IMR-90 (cell line): ENCODE measurements around the gene PIK3R3. TPM values are rescaled to one million over a fixed set of nuclear protein-coding genes. Genes with fewer than 3 reads are reported as not detected.

ENCODE experiments used
- ATAC-seq: fragments of 200-7000 bp; cut with Tn5 transposase; 2 replicates; pipeline ENCODE4 v1.9.1; 2020; ENCODE audit warnings: low read depth, mild to moderate bottlenecking, moderate library complexity
- BruUV-seq: library from RNA; stranded (reverse); fragments of 400-500 nt; replicated peaks from 2 replicates; lab custom pipeline; 2021; lab: Mats Ljungman, UMichigan
- CTCF ChIA-PET: fragments of 300-600 bp; formaldehyde crosslinking; extraction: SDS; loops from one replicate; lab custom pipeline; 2021; ENCODE audit warnings: antibody characterized with exemption; lab: Yijun Ruan, JAX
- POLR2A ChIA-PET: fragments of 300-600 bp; sonication (Branson Sonifier 250); formaldehyde crosslinking; loops from one replicate; lab custom pipeline; 2022; ENCODE audit warnings: antibody characterized with exemption; ENCODE audit not compliant: unreplicated experiment; lab: Charles Lee
- DNase-seq: peaks from one replicate; pipeline ENCODE4 v3.0.0; 2013
- H2AFZ ChIP-seq: replicated peaks from 2 replicates; pipeline ENCODE3; 2013; ENCODE audit warnings: low read length, mild to moderate bottlenecking; ENCODE audit not compliant: poor library complexity
- H2AK5ac ChIP-seq: 2 replicates; pipeline ENCODE4 v1.6.1; 2013; ENCODE audit warnings: low read depth, low read length, inconsistent platforms
- H2AK9ac ChIP-seq: replicated peaks from 2 replicates; pipeline ENCODE3; 2013; ENCODE audit warnings: mild to moderate bottlenecking, low read depth, low read length, moderate library complexity; ENCODE audit not compliant: poor library complexity
- H2BK120ac ChIP-seq: 2 replicates; pipeline ENCODE4 v1.6.1; 2013; ENCODE audit warnings: low read depth, low read length, inconsistent platforms
- H2BK15ac ChIP-seq: 3 replicates; pipeline ENCODE4 v1.6.1; 2013; ENCODE audit warnings: low read depth, low read length, inconsistent platforms
- H2BK20ac ChIP-seq: 2 replicates; pipeline ENCODE4 v1.6.1; 2013; ENCODE audit warnings: low read depth, mild to moderate bottlenecking, inconsistent platforms, low read length, moderate library complexity
- H2BK5ac ChIP-seq: 2 replicates; pipeline ENCODE4 v1.6.1; 2013; ENCODE audit warnings: mild to moderate bottlenecking, low read depth, low read length, inconsistent platforms; ENCODE audit not compliant: poor library complexity, severe bottlenecking
- H3K14ac ChIP-seq: replicated peaks from 2 replicates; pipeline ENCODE4 v1.6.1; 2013; ENCODE audit warnings: low read depth, low read length, inconsistent platforms
- H3K18ac ChIP-seq: 2 replicates; pipeline ENCODE4 v1.6.1; 2013; ENCODE audit warnings: low read depth, low read length, control low read depth
- H3K23ac ChIP-seq: 2 replicates; pipeline ENCODE4 v1.6.1; 2013; ENCODE audit warnings: low read depth, low read length, inconsistent platforms
- H3K27ac ChIP-seq: 2 replicates; pipeline ENCODE4 v1.5.1; 2013; ENCODE audit warnings: mild to moderate bottlenecking, control low read depth, low read length; ENCODE audit not compliant: insufficient read depth
- H3K27me3 ChIP-seq: 2 replicates; pipeline ENCODE4 v1.6.1; 2013; ENCODE audit warnings: low read length; ENCODE audit not compliant: control insufficient read depth, insufficient read depth
- H3K36me3 ChIP-seq: 2 replicates; pipeline ENCODE4 v1.6.1; 2013; ENCODE audit warnings: low read length, mixed read lengths; ENCODE audit not compliant: control insufficient read depth, insufficient read depth
- H3K4ac ChIP-seq: 2 replicates; pipeline ENCODE4 v1.6.1; 2013; ENCODE audit warnings: low read depth, low read length, inconsistent platforms
- H3K4me1 ChIP-seq: 2 replicates; pipeline ENCODE4 v1.6.1; 2013; ENCODE audit warnings: low read length, mixed read lengths; ENCODE audit not compliant: control insufficient read depth, insufficient read depth
- H3K4me2 ChIP-seq: 2 replicates; pipeline ENCODE4 v1.6.1; 2013; ENCODE audit warnings: low read depth, mild to moderate bottlenecking, control low read depth, low read length, moderate library complexity
- H3K4me3 ChIP-seq: 2 replicates; pipeline ENCODE4 v1.5.1; 2013; ENCODE audit warnings: low read depth, mild to moderate bottlenecking, control low read depth, low read length, moderate library complexity; ENCODE audit not compliant: insufficient read depth
- H3K56ac ChIP-seq: 2 replicates; pipeline ENCODE4 v1.6.1; 2013; ENCODE audit warnings: low read length, inconsistent platforms; ENCODE audit not compliant: insufficient read depth; ENCODE audit errors: extremely low read depth
- H3K79me1 ChIP-seq, 2 experiments: 2 replicates each; pipeline ENCODE4 v1.6.1; 2013; ENCODE audit warnings: low read length in 2 of 2, inconsistent platforms in 1 of 2, low read depth in 1 of 2
- H3K9ac ChIP-seq: 2 replicates; pipeline ENCODE4 v1.6.1; 2013; ENCODE audit warnings: low read depth, low read length, control low read depth
- H3K9me1 ChIP-seq: 2 replicates; pipeline ENCODE4 v1.6.1; 2013; ENCODE audit warnings: low read length, inconsistent platforms; ENCODE audit not compliant: insufficient read depth
- H3K9me3 ChIP-seq: 2 replicates; pipeline ENCODE4 v1.6.1; 2013; ENCODE audit warnings: low read length; ENCODE audit not compliant: control insufficient read depth, insufficient read depth
- H4K20me1 ChIP-seq: 2 replicates; pipeline ENCODE4 v1.6.1; 2013; ENCODE audit warnings: low read length, inconsistent platforms; ENCODE audit not compliant: insufficient read depth
- H4K5ac ChIP-seq: 2 replicates; pipeline ENCODE4 v1.6.1; 2013; ENCODE audit warnings: mild to moderate bottlenecking, low read depth, low read length, control low read depth
- H4K8ac ChIP-seq, 2 experiments: 2 replicates each; pipeline ENCODE4 v1.6.1; 2013; ENCODE audit warnings: low read depth in 2 of 2, low read length in 2 of 2, control low read depth in 1 of 2, inconsistent platforms in 1 of 2
- H4K91ac ChIP-seq: 2 replicates; pipeline ENCODE4 v1.6.1; 2013; ENCODE audit warnings: low read depth, low read length, inconsistent platforms; ENCODE audit not compliant: insufficient read depth
- CEBPB ChIP-seq: IDR thresholded peaks from 2 replicates; pipeline ENCODE4 v1.6.1; 2012; ENCODE audit warnings: low read depth, low read length, improper control_type of control experiment
- CHD1 ChIP-seq: IDR thresholded peaks from 2 replicates; pipeline ENCODE4 v1.6.1; 2012; ENCODE audit warnings: low read depth, low read length, improper control_type of control experiment
- ELK1 ChIP-seq: fragments of 150-350 bp; IDR thresholded peaks from 2 replicates; pipeline ENCODE4 v1.6.1; 2016; ENCODE audit warnings: low read depth, mild to moderate bottlenecking, low read length, moderate library complexity, borderline replicate concordance
- MAFK ChIP-seq: IDR thresholded peaks from 2 replicates; pipeline ENCODE4 v1.6.1; 2012; ENCODE audit warnings: low read depth, low read length, improper control_type of control experiment
- MXI1 ChIP-seq: IDR thresholded peaks from 2 replicates; pipeline ENCODE4 v1.6.1; 2012; ENCODE audit warnings: low read depth, mild to moderate bottlenecking, low read length, moderate library complexity, borderline replicate concordance
- POLR2A ChIP-seq: IDR thresholded peaks from 2 replicates; pipeline ENCODE4 v1.6.1; 2012; ENCODE audit warnings: mild to moderate bottlenecking, low read depth, low read length
- RFX5 ChIP-seq: IDR thresholded peaks from 2 replicates; pipeline ENCODE4 v1.8.0; 2012; ENCODE audit warnings: low read depth, mild to moderate bottlenecking, low read length, moderate library complexity
- SMC3 ChIP-seq: fragments of 150-350 bp; IDR thresholded peaks from 2 replicates; pipeline ENCODE4 v1.6.1; 2016; ENCODE audit warnings: low read depth, mild to moderate bottlenecking, antibody characterized with exemption, low read length, moderate library complexity
- WGBS, 2 experiments: methylation state at CpG; one replicate each; pipeline versions ENCODE4 v1.1.5 to v1.1.7; 2013; ENCODE audit warnings: missing lambda C conversion rate in 2 of 2; ENCODE audit not compliant: insufficient read length in 1 of 2; ENCODE audit errors: extremely low coverage in 2 of 2; 5-methylcytosine and 5-hydroxymethylcytosine counted together
- dilution Hi-C: fragments of 300-500 bp; cut with HindIII; formaldehyde crosslinking; loops from one replicate; pipeline ENCODE4 v1.14.3; 2018; ENCODE audit warnings: low sequenced_read_pairs; ENCODE audit not compliant: unreplicated experiment
- in situ Hi-C: fragments of 300-500 bp; cut with MboI; formaldehyde crosslinking; loops from 3 replicates; pipeline ENCODE4 v1.14.3; 2019; ENCODE audit warnings: low sequenced_read_pairs, inconsistent platforms, mixed read lengths
- intact Hi-C: fragments of 100-400 bp; cut with micrococcal nuclease; formaldehyde crosslinking; loops from 2 replicates; pipeline ENCODE4 v1.10.0; 2022
- polyA plus RNA-seq, 3 experiments: library from polyadenylated mRNA; depleted of rRNA; stranded (reverse); fragments of >200 nt; gene quantifications; 2 replicates each; pipeline ENCODE4 v1.2.3, GENCODE V29; 2012; ENCODE audit warnings: low replicate concordance in 1 of 3
- total RNA-seq: library from RNA; depleted of rRNA; stranded (reverse); fragments of >200 nt; gene quantifications from 2 replicates; pipeline ENCODE4 v1.2.3, GENCODE V29; 2012

Gene PIK3R3
- total and polyA plus RNA-seq, 2 of the 4 experiments (the other 2 are of a cell fraction) = 5.3 to 9.9 TPM

DNA sequence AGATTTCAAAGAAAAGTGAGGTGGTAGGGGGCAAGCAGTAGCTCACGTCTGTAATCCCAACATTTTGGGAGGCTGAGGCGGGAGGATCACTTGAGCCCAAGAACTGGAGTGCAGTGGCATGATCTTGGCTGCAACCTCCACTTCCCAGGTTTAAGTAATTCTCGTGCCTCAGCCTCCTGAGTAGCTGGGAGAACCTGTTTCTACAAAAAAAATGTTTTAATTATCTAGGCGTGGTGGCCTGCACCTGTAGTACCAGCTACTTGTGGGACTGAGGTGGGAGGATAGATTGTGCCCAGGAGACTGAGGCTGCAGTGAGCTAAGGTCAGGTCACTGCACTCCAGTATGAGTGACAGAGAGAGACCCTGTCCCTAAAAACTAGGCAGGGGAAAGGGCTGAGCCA, 39.9 kb upstream of the PIK3R3 start:
- 92% methylated on average over 2 of the region's 4 CpGs; no CpG with 5 or more reads in 1 of the 2 experiments for WGBS, 2 experiments

More for the DNA sequence above, 39.9 kb upstream of the PIK3R3 start:
- no peak overlapping the region for H2BK20ac ChIP-seq
- peaks cover 24% of the 10 kb centered on the region for H3K27me3 ChIP-seq
- no peak overlapping the region for H3K23ac ChIP-seq
- no peaks in the 10 kb centered on the region for H4K20me1 ChIP-seq
- H3K27ac ChIP-seq = no peak overlapping the region
- no peak overlapping the region for H2AK9ac ChIP-seq
- dilution Hi-C loops = no loop called here
- H3K9me3 ChIP-seq = no peaks in the 10 kb centered on the region
- no peaks in the 10 kb centered on the region for H3K79me1 ChIP-seq
- no peak overlapping the region for H3K18ac ChIP-seq
- H3K14ac ChIP-seq = no peak overlapping the region
- POLR2A ChIA-PET = no interaction called here
- no peak overlapping the region for H2BK120ac ChIP-seq
- H4K5ac ChIP-seq = no peak overlapping the region
- TF ChIP-seq RFX5 (no peak), MXI1 (no peak), ELK1 (no peak), SMC3 (no peak), MAFK (no peak), CEBPB (no peak), POLR2A (no peak), CHD1 (no peak)
- H3K56ac ChIP-seq = no peak overlapping the region
- no peak overlapping the region for H4K8ac ChIP-seq
- intact Hi-C loops = no loop called here
- H2BK5ac ChIP-seq = no peak overlapping the region
- H4K91ac ChIP-seq = no peak overlapping the region
- DNase-seq (no peak), ATAC-seq (no peak)
- no peak overlapping the region for H3K9ac ChIP-seq
- no peak overlapping the region for H3K4me3 ChIP-seq
- H2BK15ac ChIP-seq = no peak overlapping the region
- H3K4ac ChIP-seq = no peak overlapping the region
- H2AFZ ChIP-seq = no peak overlapping the region
- no peak overlapping the region for H2AK5ac ChIP-seq
- in situ Hi-C loops = no loop called here
- H3K9me1 ChIP-seq = peaks cover 9% of the 10 kb centered on the region
- no peak overlapping the region for H3K4me2 ChIP-seq
- BruUV-seq = no TSS peak
- CTCF ChIA-PET = interaction anchor here (0.6 kb wide), 1 partner anchor 10 kb away, joined by 3 read pairs; no protein-coding TSS in a partner anchor
- H3K4me1 ChIP-seq = peaks cover 5% of the 10 kb centered on the region
- H3K36me3 ChIP-seq = no peaks in the 10 kb centered on the region
